ENCODE data around the gene ENTPD6. TPM values are rescaled to one million over a fixed set of nuclear protein-coding genes. Genes with fewer than 3 reads are reported as not detected.

ENTPD6 gene
- total and polyA plus RNA-seq, 2 of the 4 experiments (the other 2 are of a cell fraction), result 61.1 to 98.6 TPM

DNA sequence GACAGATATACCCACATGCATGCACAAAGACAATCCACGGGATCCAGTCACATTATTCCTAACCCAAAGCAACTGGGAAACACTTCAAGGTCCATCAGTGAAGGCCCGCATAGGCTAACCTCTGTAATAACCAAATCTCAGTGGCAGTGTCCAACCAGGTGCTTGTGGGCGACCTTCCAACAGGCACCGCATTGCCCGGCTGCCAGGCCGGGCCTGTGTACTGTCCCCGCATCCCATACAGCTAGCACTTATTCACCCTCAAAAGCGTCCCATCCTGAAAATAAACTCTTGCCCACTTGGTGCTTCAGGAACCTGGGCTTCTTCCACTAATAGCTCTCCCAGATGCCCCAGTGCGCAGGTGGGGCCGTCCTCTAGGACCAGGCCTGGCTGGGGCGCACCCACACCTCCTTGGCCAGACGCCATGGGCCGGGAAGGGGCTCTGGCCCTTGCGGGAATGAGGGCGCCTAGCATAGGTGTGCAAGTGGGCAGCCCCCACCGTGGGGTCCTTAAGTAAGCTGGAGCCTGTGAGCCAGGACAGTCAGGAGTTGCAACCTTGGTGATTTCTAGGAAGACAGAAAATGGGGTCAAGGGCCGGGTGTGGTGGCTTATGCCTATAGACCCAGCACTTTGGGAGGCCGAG, 1.1 kb upstream of the ENTPD6 start:
- no peak overlapping the region for H3K18ac ChIP-seq (ENCODE audit: low read depth, low read length)
- H3K9me3 ChIP-seq (ENCODE audit: control insufficient read depth, insufficient read depth, low read length), result no peaks in the 10 kb centered on the region
- 0 out of 2 replicates have a peak, but pooled peaks cover 2% of the 10 kb centered on the region for H3K36me3 ChIP-seq (ENCODE audit: control insufficient read depth, insufficient read depth, low read length)
- no peak overlapping the region for H4K91ac ChIP-seq (ENCODE audit: insufficient read depth, low read depth, low read length)
- no peak overlapping the region for H2BK15ac ChIP-seq (ENCODE audit: low read depth, low read length)
- no peak overlapping the region for H2BK20ac ChIP-seq (ENCODE audit: low read depth, low read length)
- dilution Hi-C loops (cut with HindIII; ENCODE audit: low sequenced_read_pairs, unreplicated experiment), result no loop called here
- in situ Hi-C loops (cut with MboI; ENCODE audit: low sequenced_read_pairs), result loop anchor here (10.0 kb wide), 3 partner anchors 60 to 220 kb away; no protein-coding TSS in a partner anchor
- no peak overlapping the region for H3K4ac ChIP-seq (ENCODE audit: low read depth, low read length)
- H3K9ac ChIP-seq (ENCODE audit: low read depth, low read length), result no peak overlapping the region
- peaks cover 13% of the 10 kb centered on the region for H3K27me3 ChIP-seq (ENCODE audit: control insufficient read depth, insufficient read depth, low read length)
- WGBS, 2 experiments (ENCODE audit: extremely low coverage in 2 of 2, insufficient read length in 1 of 2), result 90% methylated on average over 8 of the region's 18 CpGs; no CpG with 5 or more reads in 1 of the 2 experiments
- no TSS peak for BruUV-seq (replicated peaks)
- H3K4me3 ChIP-seq (ENCODE audit: insufficient read depth, low read depth, low read length), result no peak overlapping the region
- H3K9me1 ChIP-seq (ENCODE audit: insufficient read depth, low read length), result peaks cover 15% of the 10 kb centered on the region
- H2AFZ ChIP-seq (replicated peaks; ENCODE audit: low read length, poor library complexity), result no peak overlapping the region
- no peak overlapping the region for H2AK5ac ChIP-seq (ENCODE audit: low read depth, low read length)
- H4K20me1 ChIP-seq (ENCODE audit: insufficient read depth, low read length), result peaks cover 25% of the 10 kb centered on the region
- POLR2A ChIA-PET (ENCODE audit: unreplicated experiment), result no interaction called here
- no peak for TF ChIP-seq MAFK (IDR thresholded peaks at IDR 0.05; ENCODE audit: low read depth, low read length)
- TF ChIP-seq, protein P1, sequence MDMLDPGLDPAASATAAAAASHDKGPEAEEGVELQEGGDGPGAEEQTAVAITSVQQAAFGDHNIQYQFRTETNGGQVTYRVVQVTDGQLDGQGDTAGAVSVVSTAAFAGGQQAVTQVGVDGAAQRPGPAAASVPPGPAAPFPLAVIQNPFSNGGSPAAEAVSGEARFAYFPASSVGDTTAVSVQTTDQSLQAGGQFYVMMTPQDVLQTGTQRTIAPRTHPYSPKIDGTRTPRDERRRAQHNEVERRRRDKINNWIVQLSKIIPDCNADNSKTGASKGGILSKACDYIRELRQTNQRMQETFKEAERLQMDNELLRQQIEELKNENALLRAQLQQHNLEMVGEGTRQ (IDR thresholded peaks at IDR 0.05; ENCODE audit: low read depth, low read length), result no peak
- no peak for TF ChIP-seq FOS (IDR thresholded peaks at IDR 0.05; ENCODE audit: low read depth, low read length)
- TF ChIP-seq POLR2A (IDR thresholded peaks at IDR 0.05; ENCODE audit: low read depth, low read length), result no peak
- TF ChIP-seq, protein P2, sequence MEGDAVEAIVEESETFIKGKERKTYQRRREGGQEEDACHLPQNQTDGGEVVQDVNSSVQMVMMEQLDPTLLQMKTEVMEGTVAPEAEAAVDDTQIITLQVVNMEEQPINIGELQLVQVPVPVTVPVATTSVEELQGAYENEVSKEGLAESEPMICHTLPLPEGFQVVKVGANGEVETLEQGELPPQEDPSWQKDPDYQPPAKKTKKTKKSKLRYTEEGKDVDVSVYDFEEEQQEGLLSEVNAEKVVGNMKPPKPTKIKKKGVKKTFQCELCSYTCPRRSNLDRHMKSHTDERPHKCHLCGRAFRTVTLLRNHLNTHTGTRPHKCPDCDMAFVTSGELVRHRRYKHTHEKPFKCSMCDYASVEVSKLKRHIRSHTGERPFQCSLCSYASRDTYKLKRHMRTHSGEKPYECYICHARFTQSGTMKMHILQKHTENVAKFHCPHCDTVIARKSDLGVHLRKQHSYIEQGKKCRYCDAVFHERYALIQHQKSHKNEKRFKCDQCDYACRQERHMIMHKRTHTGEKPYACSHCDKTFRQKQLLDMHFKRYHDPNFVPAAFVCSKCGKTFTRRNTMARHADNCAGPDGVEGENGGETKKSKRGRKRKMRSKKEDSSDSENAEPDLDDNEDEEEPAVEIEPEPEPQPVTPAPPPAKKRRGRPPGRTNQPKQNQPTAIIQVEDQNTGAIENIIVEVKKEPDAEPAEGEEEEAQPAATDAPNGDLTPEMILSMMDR (conservative IDR thresholded peaks at IDR 0.05; ENCODE audit: low read depth, low read length), result no peak
- no peak for TF ChIP-seq RFX5 (IDR thresholded peaks at IDR 0.05; ENCODE audit: low read depth, low read length)
- no peak for TF ChIP-seq MXI1 (IDR thresholded peaks at IDR 0.05; ENCODE audit: borderline replicate concordance, low read depth, low read length)
- no peak for TF ChIP-seq CHD1 (IDR thresholded peaks at IDR 0.05; ENCODE audit: low read depth, low read length)
- TF ChIP-seq MAZ (IDR thresholded peaks at IDR 0.05; ENCODE audit: borderline replicate concordance, low read depth, low read length), result no peak
- peak overlapping the region; percentile 97; a peak in 3 of 4 replicates for H4K8ac ChIP-seq (ENCODE audit: low read depth in 2 of 2, low read length in 2 of 2)
- 0 out of 2 replicates have a peak overlapping the region, but pooled peaks have one; percentile 44 for H4K5ac ChIP-seq (ENCODE audit: low read depth, low read length)
- peaks cover 7% of the 10 kb centered on the region for H3K4me1 ChIP-seq (ENCODE audit: control insufficient read depth, insufficient read depth, low read length)
- no peak overlapping the region for H3K23ac ChIP-seq (ENCODE audit: low read depth, low read length)
- H2BK5ac ChIP-seq (ENCODE audit: low read depth, low read length, poor library complexity, severe bottlenecking), result no peak overlapping the region
- CTCF ChIA-PET, result interaction anchor here (1.4 kb wide), 1 partner anchor 53 kb away, joined by 3 read pairs; the partner anchor contains the start of gene PYGB
- no peak overlapping the region for H2BK120ac ChIP-seq (ENCODE audit: low read depth, low read length)
- DNase-seq (no peak), ATAC-seq (ENCODE audit: low read depth) (no peak)
- peaks cover 29 to 34% of the 10 kb centered on the region in 2 experiments for H3K79me1 ChIP-seq (ENCODE audit: low read depth in 1 of 2, low read length in 2 of 2)
- no peak overlapping the region for H3K4me2 ChIP-seq (ENCODE audit: low read depth, low read length)
- no peak overlapping the region for H3K14ac ChIP-seq (replicated peaks; ENCODE audit: low read depth, low read length)
- H3K56ac ChIP-seq (ENCODE audit: extremely low read depth, insufficient read depth, low read length), result no peak overlapping the region
- H3K27ac ChIP-seq (ENCODE audit: insufficient read depth, low read length), result no peak overlapping the region
- intact Hi-C loops (cut with micrococcal nuclease), result loop anchor here (2.0 kb wide), 1 partner anchor 54 kb away; the partner anchor contains the start of gene PYGB
- H2AK9ac ChIP-seq (replicated peaks; ENCODE audit: low read depth, low read length, poor library complexity), result no peak overlapping the region

Measured in IMR-90 (cell line).